Stimulated activated CD4-positive, alpha-beta T cell treated with anti-CD3 and anti-CD28 coated beads, Interleukin-1b, Interleukin-23, amount 100 ng/mL, for 48 hours (primary cell): Measurements from ENCODE around the gene RNF130.
A peak's percentile ranks its signal among the peaks of the same experiment; 100 is the strongest.
"Not testable (repeated sequence)": the region's sequence is repeated elsewhere in the genome, so short reads cannot be mapped to it uniquely, and the experiment has no call there.

Experiments
- DNase-seq: peaks from one replicate; pipeline ENCODE4 v3.0.0-alpha.2; 2020

Gene RNF130

GRCh38 chr5:180013678-180014077 is 57.9 kb downstream of the RNF130 start:
- no peak for DNase-seq

GRCh38 chr5:180012316-180012715 is 59.2 kb downstream of the RNF130 start:
- no peak for DNase-seq

GRCh38 chr5:180010636-180011035 is 60.9 kb downstream of the RNF130 start:
- DNase-seq: no peak

- DNase-seq: no peak
Observed at GRCh38 chr5:180009581-180009980, 62.0 kb downstream of the RNF130 start.

- DNase-seq: no peak
Observed at GRCh38 chr5:180008433-180008832, 63.1 kb downstream of the RNF130 start.

GRCh38 chr5:180007582-180007981 is 64.0 kb downstream of the RNF130 start:
- no peak for DNase-seq

GRCh38 chr5:180006141-180006540 is 65.4 kb downstream of the RNF130 start:
- no peak for DNase-seq

GRCh38 chr5:180003127-180003526 is 68.4 kb downstream of the RNF130 start:
- DNase-seq: no peak

- DNase-seq: no peak
Observed at GRCh38 chr5:180001742-180002141, 69.8 kb downstream of the RNF130 start.

GRCh38 chr5:180001136-180001535 is 70.4 kb downstream of the RNF130 start:
- no peak for DNase-seq

GRCh38 chr5:179998485-179998884 is 73.1 kb downstream of the RNF130 start:
- DNase-seq: no peak

GRCh38 chr5:179994583-179995323 is 76.8 kb downstream of the RNF130 start:
- DNase-seq: no peak

- not testable (repeated sequence) for DNase-seq
Observed at GRCh38 chr5:179992855-179993254, 78.7 kb downstream of the RNF130 start.

GRCh38 chr5:179991106-179991505 is 80.5 kb downstream of the RNF130 start:
- no peak for DNase-seq

- DNase-seq: not testable (repeated sequence)
Observed at GRCh38 chr5:179990525-179990924, 81.0 kb downstream of the RNF130 start.

GRCh38 chr5:179986328-179986727 is 85.2 kb downstream of the RNF130 start:
- DNase-seq: no peak

- no peak for DNase-seq
Observed at GRCh38 chr5:179981636-179982035, 89.9 kb downstream of the RNF130 start.

- no peak for DNase-seq
Observed at GRCh38 chr5:179980767-179981166, 90.8 kb downstream of the RNF130 start.

GRCh38 chr5:179978792-179979191 is 92.8 kb downstream of the RNF130 start:
- no peak for DNase-seq

GRCh38 chr5:179975713-179976134 is 95.8 kb downstream of the RNF130 start:
- no peak for DNase-seq

- peak; percentile 17 for DNase-seq
Observed at GRCh38 chr5:179974946-179975712, 96.4 kb downstream of the RNF130 start.

- DNase-seq: no peak
Observed at GRCh38 chr5:179974246-179974945, 97.2 kb downstream of the RNF130 start.

GRCh38 chr5:179973391-179973790 is 98.2 kb downstream of the RNF130 start:
- DNase-seq: no peak

- DNase-seq: no peak
Observed at GRCh38 chr5:179969110-179969509, 102.4 kb downstream of the RNF130 start.
